PC-9 (cell line): ENCODE measurements around the gene E4F1. TPM values are rescaled to one million over a fixed set of nuclear protein-coding genes. Genes with fewer than 3 reads are reported as not detected.

Source experiments
- BruUV-seq: library from RNA; stranded (reverse); fragments of 400-500 nt; replicated peaks from 2 replicates; lab custom pipeline; 2021; lab: Mats Ljungman, UMichigan
- CTCF ChIA-PET: fragments of 300-600 bp; sonication (Branson Sonifier 250); formaldehyde crosslinking; loops from one replicate; lab custom pipeline; 2022; ENCODE audit warnings: antibody characterized with exemption; lab: Charles Lee
- POLR2A ChIA-PET: fragments of 300-600 bp; sonication (Branson Sonifier 250); formaldehyde crosslinking; loops from one replicate; lab custom pipeline; 2022; ENCODE audit warnings: antibody characterized with exemption; ENCODE audit not compliant: unreplicated experiment; lab: Charles Lee
- DNase-seq, 2 experiments: peaks; one replicate each; pipeline versions ENCODE4 v3.0.0 to v3.0.0-alpha.2; 2015 to 2022; ENCODE audit warnings: mixed read lengths in 1 of 2
- H2AFZ ChIP-seq: fragments of 200-600 bp; sonication (generic); 2 replicates; pipeline ENCODE4 v1.8.1; 2017; ENCODE audit warnings: antibody characterized with exemption
- H3F3A ChIP-seq: fragments of 200-600 bp; sonication (generic); 2 replicates; pipeline ENCODE4 v1.8.1; 2017; ENCODE audit warnings: antibody characterized with exemption, mild to moderate bottlenecking, low read depth; ENCODE audit not compliant: insufficient read depth
- H3K27ac ChIP-seq: fragments of 200-600 bp; sonication (generic); 2 replicates; pipeline ENCODE4 v1.6.1; 2016; ENCODE audit warnings: mixed run types
- H3K27me3 ChIP-seq: fragments of 200-600 bp; sonication (generic); 2 replicates; pipeline ENCODE4 v1.6.1; 2016; ENCODE audit warnings: low read depth, mixed run types; ENCODE audit not compliant: insufficient read depth
- H3K36me3 ChIP-seq: fragments of 200-600 bp; sonication (generic); 2 replicates; pipeline ENCODE4 v1.6.1; 2016; ENCODE audit warnings: low read depth, mixed run types
- H3K4me1 ChIP-seq: fragments of 200-600 bp; sonication (generic); replicated peaks from 2 replicates; pipeline ENCODE4 v1.6.1; 2016; ENCODE audit warnings: mixed run types; ENCODE audit not compliant: insufficient read depth
- H3K4me2 ChIP-seq: fragments of 200-600 bp; sonication (generic); 2 replicates; pipeline ENCODE4 v1.6.1; 2017; ENCODE audit warnings: mixed run types
- H3K4me3 ChIP-seq: fragments of 200-600 bp; sonication (generic); 2 replicates; pipeline ENCODE4 v1.6.1; 2016; ENCODE audit warnings: mixed run types
- H3K79me2 ChIP-seq: fragments of 200-600 bp; sonication (generic); 2 replicates; pipeline ENCODE4 v1.6.1; 2017; ENCODE audit warnings: low read depth, mixed run types
- H3K9me2 ChIP-seq: fragments of 200-600 bp; sonication (generic); 2 replicates; pipeline ENCODE4 v1.8.1; 2017; ENCODE audit warnings: mild to moderate bottlenecking; ENCODE audit not compliant: insufficient read depth
- H3K9me3 ChIP-seq: fragments of 200-600 bp; sonication (generic); 2 replicates; pipeline ENCODE4 v1.8.1; 2016; ENCODE audit warnings: low read depth; ENCODE audit not compliant: insufficient read depth
- H4K20me1 ChIP-seq: fragments of 200-600 bp; sonication (generic); 2 replicates; pipeline ENCODE4 v1.8.1; 2017; ENCODE audit not compliant: insufficient read depth
- EZH2 ChIP-seq: fragments of 200-600 bp; sonication (generic); IDR thresholded peaks from 2 replicates; pipeline ENCODE4 v1.8.0; 2017; ENCODE audit warnings: antibody characterized with exemption, low read depth
- intact Hi-C: fragments of 100-400 bp; cut with micrococcal nuclease; formaldehyde crosslinking; loops from one replicate; pipeline ENCODE4 v1.10.0; 2022; ENCODE audit not compliant: unreplicated experiment
- total RNA-seq: library from RNA; stranded (reverse); gene quantifications from 2 replicates; pipeline ENCODE4 v1.2.3, GENCODE V29; 2021
- TF ChIP-seq, protein P1 (sequence below): fragments of 200-600 bp; sonication (generic); conservative IDR thresholded peaks from 2 replicates; pipeline ENCODE4 v1.6.1; 2017; ENCODE audit warnings: mixed run types, antibody characterized with exemption, mild to moderate bottlenecking, moderate library complexity

The E4F1 gene
- total RNA-seq, 1 experiment from 2014 or later: 38.8 TPM

DNA sequence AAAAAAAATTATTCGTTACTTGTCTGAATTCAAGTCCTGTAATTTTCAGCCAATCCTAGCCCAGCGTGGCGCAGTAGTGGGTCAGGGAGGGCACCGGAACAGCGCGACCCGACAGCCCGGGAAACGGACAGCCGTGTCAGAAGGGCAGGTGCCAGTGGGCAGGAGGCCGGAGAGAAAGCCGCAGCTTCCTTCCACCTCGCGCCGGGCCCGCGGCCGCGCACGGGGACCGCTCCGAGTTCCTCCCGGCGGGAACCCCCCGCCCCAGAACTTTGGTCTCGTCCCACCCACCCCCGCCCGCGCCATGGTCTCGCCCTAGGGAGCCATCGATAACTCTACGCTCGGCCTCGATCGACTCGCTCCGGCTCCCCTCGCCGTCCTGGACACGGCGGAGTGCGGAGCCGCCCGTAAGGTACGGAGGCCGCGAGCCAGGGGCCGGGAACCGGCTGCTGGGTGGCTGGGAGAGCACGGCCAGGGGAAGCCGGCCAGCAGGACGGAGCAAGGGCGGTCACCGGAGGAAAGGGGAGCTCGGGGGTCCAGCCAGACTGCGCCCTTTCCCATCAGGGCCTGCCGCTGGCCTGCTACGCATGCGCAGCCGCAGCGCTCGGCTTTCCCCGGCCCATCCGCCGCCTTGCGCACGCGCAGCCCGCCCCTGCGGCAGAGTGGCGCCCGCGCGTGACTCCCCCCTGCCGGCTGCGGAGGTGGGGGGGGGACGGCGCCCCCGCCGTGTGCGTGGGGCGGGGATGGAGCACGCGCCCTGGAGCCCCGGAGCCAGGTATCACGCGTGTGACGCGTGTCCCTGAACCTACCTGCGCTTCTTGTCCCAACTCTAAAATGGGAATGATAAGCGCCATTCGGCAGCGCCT lies 18.1 kb upstream of the E4F1 start, which contains the start of gene MLST8:
MLST8 (plus strand) TSS at position 351 of the 863 bp plus-strand sequence. CDS start 632 bp downstream, outside the sequence.
- no peak for TF ChIP-seq EZH2
- TF ChIP-seq, protein P1, sequence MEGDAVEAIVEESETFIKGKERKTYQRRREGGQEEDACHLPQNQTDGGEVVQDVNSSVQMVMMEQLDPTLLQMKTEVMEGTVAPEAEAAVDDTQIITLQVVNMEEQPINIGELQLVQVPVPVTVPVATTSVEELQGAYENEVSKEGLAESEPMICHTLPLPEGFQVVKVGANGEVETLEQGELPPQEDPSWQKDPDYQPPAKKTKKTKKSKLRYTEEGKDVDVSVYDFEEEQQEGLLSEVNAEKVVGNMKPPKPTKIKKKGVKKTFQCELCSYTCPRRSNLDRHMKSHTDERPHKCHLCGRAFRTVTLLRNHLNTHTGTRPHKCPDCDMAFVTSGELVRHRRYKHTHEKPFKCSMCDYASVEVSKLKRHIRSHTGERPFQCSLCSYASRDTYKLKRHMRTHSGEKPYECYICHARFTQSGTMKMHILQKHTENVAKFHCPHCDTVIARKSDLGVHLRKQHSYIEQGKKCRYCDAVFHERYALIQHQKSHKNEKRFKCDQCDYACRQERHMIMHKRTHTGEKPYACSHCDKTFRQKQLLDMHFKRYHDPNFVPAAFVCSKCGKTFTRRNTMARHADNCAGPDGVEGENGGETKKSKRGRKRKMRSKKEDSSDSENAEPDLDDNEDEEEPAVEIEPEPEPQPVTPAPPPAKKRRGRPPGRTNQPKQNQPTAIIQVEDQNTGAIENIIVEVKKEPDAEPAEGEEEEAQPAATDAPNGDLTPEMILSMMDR: 0 out of 2 replicates have a peak, but pooled peaks have one; percentile 18
- peak within 1 kb of the TSS; percentile 88 for H3K4me2 ChIP-seq
- peak within 1 kb of the TSS; percentile 91 for H3K4me3 ChIP-seq
- BruUV-seq: no TSS peak
- no peaks in the 10 kb centered on the region for H4K20me1 ChIP-seq
- ChIA-PET POLR2A (no interaction called here), CTCF (interaction anchor here (0.7 kb wide), 1 partner anchor 924 kb away, joined by 3 read pairs; no protein-coding TSS in a partner anchor)
- no peaks in the 10 kb centered on the region for H3K9me2 ChIP-seq
- DNase-seq: peak; percentile 56 to 90
- H3K27ac ChIP-seq: peak within 1 kb of the TSS; percentile 67
- H3K79me2 ChIP-seq: peaks cover 22% of the 10 kb centered on the region
- no peaks in the 10 kb centered on the region for H3K27me3 ChIP-seq
- H2AFZ ChIP-seq: peak within 1 kb of the TSS; percentile 91
- H3K36me3 ChIP-seq: 0 out of 2 replicates have a peak, but pooled peaks cover 6% of the 10 kb centered on the region
- no peaks in the 10 kb centered on the region for H3K9me3 ChIP-seq
- intact Hi-C loops: no loop called here
- peaks cover 15% of the 10 kb centered on the region for H3K4me1 ChIP-seq
- peaks cover 7% of the 10 kb centered on the region; the same call in 1 of the 2 replicates for H3F3A ChIP-seq

DNA sequence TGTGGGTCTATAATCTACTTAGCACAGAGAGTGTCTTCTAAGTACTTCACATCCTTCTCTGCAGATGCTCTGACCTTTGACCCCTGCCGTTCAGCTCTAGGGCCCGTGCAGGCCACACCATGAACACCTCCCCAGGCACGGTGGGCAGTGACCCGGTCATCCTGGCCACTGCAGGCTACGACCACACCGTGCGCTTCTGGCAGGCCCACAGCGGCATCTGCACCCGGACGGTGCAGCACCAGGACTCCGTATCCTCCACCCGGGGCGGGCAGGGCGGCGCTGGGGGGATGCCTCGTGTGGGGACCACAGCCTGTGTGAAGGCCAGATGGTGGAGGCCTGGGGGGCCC lies 17.5 kb upstream of the E4F1 start:
- BruUV-seq: TSS peak; percentile 45
- H3K79me2 ChIP-seq: peaks cover 22% of the 10 kb centered on the region
- H3K9me3 ChIP-seq: no peaks in the 10 kb centered on the region
- ChIA-PET POLR2A (no interaction called here), CTCF (interaction anchor here (0.6 kb wide), 1 partner anchor 233 kb away, joined by 4 read pairs; no protein-coding TSS in a partner anchor)
- no peaks in the 10 kb centered on the region for H3K27me3 ChIP-seq
- intact Hi-C loops: no loop called here
- H3F3A ChIP-seq: peaks cover 12% of the 10 kb centered on the region; the same call in 1 of the 2 replicates
- no peak for DNase-seq
- peak overlapping the region; percentile 88 for H3K4me2 ChIP-seq
- no peaks in the 10 kb centered on the region for H3K9me2 ChIP-seq
- H3K4me3 ChIP-seq: peak overlapping the region; percentile 91
- H2AFZ ChIP-seq: peak overlapping the region; percentile 91
- no peaks in the 10 kb centered on the region for H4K20me1 ChIP-seq
- peak overlapping the region; percentile 67; the same call in 1 of the 2 replicates for H3K27ac ChIP-seq
- H3K36me3 ChIP-seq: 0 out of 2 replicates have a peak, but pooled peaks cover 6% of the 10 kb centered on the region
- TF ChIP-seq EZH2: no peak
- TF ChIP-seq, protein P1: 0 out of 2 replicates have a peak, but pooled peaks have one; percentile 1
- peaks cover 15% of the 10 kb centered on the region for H3K4me1 ChIP-seq

DNA sequence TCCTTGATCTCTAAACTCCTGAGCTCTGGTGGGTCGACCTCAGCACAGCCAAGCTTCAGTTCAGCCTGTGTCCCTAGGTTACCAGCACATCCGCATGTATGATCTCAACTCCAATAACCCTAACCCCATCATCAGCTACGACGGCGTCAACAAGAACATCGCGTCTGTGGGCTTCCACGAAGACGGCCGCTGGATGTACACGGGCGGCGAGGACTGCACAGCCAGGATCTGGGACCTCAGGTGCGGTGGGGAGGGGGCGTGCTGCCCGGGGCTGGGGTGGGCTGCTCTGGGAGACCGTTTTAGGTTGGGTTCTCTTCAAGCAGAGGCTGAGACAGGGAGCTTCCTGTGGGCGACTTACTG lies 17.0 kb upstream of the E4F1 start:
- H3K4me3 ChIP-seq: peak overlapping the region; percentile 91
- peaks cover 15% of the 10 kb centered on the region; the same call in 1 of the 2 replicates for H3F3A ChIP-seq
- H3K27ac ChIP-seq: no peak overlapping the region
- TF ChIP-seq, protein P1: no peak
- TF ChIP-seq EZH2: no peak
- no TSS peak for BruUV-seq
- H2AFZ ChIP-seq: no peak overlapping the region
- peaks cover 22% of the 10 kb centered on the region for H3K79me2 ChIP-seq
- CTCF ChIA-PET: interaction anchor here (0.6 kb wide), 3 partner anchors 29 to 232 kb away, joined by 4 to 7 read pairs (median 4); no protein-coding TSS in a partner anchor
- POLR2A ChIA-PET: no interaction called here
- intact Hi-C loops: no loop called here
- H4K20me1 ChIP-seq: no peaks in the 10 kb centered on the region
- peak overlapping the region; percentile 88 for H3K4me2 ChIP-seq
- peaks cover 15% of the 10 kb centered on the region for H3K4me1 ChIP-seq
- H3K9me3 ChIP-seq: no peaks in the 10 kb centered on the region
- H3K9me2 ChIP-seq: no peaks in the 10 kb centered on the region
- DNase-seq: no peak
- H3K27me3 ChIP-seq: no peaks in the 10 kb centered on the region
- 0 out of 2 replicates have a peak, but pooled peaks cover 6% of the 10 kb centered on the region for H3K36me3 ChIP-seq
